GM18909 (cell line): ENCODE results near the gene ASTN1.

Experiments
- ATAC-seq: cut with Tn5 transposase; IDR thresholded peaks from one replicate; pipeline ENCODE4 v1.9.1; 2021; ENCODE audit warnings: mild to moderate bottlenecking; ENCODE audit not compliant: unreplicated experiment, poor library complexity

Gene ASTN1

GRCh38 chr1:177048314-177049069, 116.0 kb downstream of the ASTN1 start:
- ATAC-seq: no peak

- no peak for ATAC-seq
Measured at GRCh38 chr1:177045151-177045550, 119.4 kb downstream of the ASTN1 start.

- ATAC-seq: no peak
Measured at GRCh38 chr1:177044390-177044789, 120.1 kb downstream of the ASTN1 start.

GRCh38 chr1:177043597-177043996, 120.9 kb downstream of the ASTN1 start:
- no peak for ATAC-seq

- ATAC-seq: no peak
Measured at GRCh38 chr1:177035586-177035985, 128.9 kb downstream of the ASTN1 start.

- ATAC-seq: no peak
Measured at GRCh38 chr1:177033628-177034027, 130.9 kb downstream of the ASTN1 start.

- ATAC-seq: no peak
Measured at GRCh38 chr1:177032434-177032833, 132.1 kb downstream of the ASTN1 start.

- no peak for ATAC-seq
Measured at GRCh38 chr1:177024623-177025022, 139.9 kb downstream of the ASTN1 start.

GRCh38 chr1:177023726-177024125, 140.8 kb downstream of the ASTN1 start:
- no peak for ATAC-seq

- no peak for ATAC-seq
Measured at GRCh38 chr1:177023249-177023648, 141.3 kb downstream of the ASTN1 start.

GRCh38 chr1:177021687-177022086, 142.8 kb downstream of the ASTN1 start:
- no peak for ATAC-seq

- ATAC-seq: no peak
Measured at GRCh38 chr1:177020851-177021589, 143.5 kb downstream of the ASTN1 start.

- no peak for ATAC-seq
Measured at GRCh38 chr1:177017287-177017852, 147.1 kb downstream of the ASTN1 start.

GRCh38 chr1:177014325-177014724, 150.2 kb downstream of the ASTN1 start:
- no peak for ATAC-seq

GRCh38 chr1:177012342-177012925, 152.1 kb downstream of the ASTN1 start:
- no peak for ATAC-seq

- ATAC-seq: no peak
Measured at GRCh38 chr1:177011508-177011907, 153.0 kb downstream of the ASTN1 start.

GRCh38 chr1:177010211-177010825, 154.2 kb downstream of the ASTN1 start:
- no peak for ATAC-seq

- ATAC-seq: no peak
Measured at GRCh38 chr1:177008653-177009052, 155.9 kb downstream of the ASTN1 start.

- ATAC-seq: no peak
Measured at GRCh38 chr1:177007437-177008161, 156.9 kb downstream of the ASTN1 start.

GRCh38 chr1:177002891-177003290, 161.6 kb downstream of the ASTN1 start:
- ATAC-seq: no peak
